ENCODE data around the gene VSIR. TPM values are rescaled to one million over a fixed set of nuclear protein-coding genes. Genes with fewer than 3 reads are reported as not detected.

VSIR gene
- total and polyA plus RNA-seq, 9 of the 15 experiments (the other 6 are each of a cell fraction or from before 2014, with no cell fraction given): 0.14 to 20.5 (median 9.3) TPM

DNA sequence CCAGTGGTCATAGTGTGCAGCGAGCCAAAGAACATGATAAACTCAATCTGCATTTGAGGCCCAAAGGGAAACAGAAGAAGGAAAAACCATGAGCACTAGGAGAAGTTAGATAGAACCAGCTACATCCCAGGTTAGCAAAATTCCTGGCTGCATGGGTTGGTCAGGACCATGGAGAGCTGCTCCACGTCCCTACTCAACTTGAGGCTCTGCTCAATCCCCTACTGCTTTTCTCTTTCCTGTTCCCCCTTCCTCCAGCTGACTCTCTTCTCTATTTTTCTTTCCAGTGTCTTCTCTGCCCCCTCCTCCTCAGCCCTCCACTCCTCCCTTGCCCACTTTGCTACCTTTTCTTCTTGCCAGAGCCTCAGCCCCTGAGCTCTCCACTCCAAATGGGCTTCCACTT, 21.9 kb upstream of the VSIR start (continued):
- TF ChIP-seq, protein P1, sequence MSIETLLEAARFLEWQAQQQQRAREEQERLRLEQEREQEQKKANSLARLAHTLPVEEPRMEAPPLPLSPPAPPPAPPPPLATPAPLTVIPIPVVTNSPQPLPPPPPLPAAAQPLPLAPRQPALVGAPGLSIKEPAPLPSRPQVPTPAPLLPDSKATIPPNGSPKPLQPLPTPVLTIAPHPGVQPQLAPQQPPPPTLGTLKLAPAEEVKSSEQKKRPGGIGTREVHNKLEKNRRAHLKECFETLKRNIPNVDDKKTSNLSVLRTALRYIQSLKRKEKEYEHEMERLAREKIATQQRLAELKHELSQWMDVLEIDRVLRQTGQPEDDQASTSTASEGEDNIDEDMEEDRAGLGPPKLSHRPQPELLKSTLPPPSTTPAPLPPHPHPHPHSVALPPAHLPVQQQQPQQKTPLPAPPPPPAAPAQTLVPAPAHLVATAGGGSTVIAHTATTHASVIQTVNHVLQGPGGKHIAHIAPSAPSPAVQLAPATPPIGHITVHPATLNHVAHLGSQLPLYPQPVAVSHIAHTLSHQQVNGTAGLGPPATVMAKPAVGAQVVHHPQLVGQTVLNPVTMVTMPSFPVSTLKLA (conservative IDR thresholded peaks at IDR 0.05): peak in 1 of 2 experiments; percentile 24; a peak in 1 of 4 replicates
- TF ChIP-seq NR2C2 (CRISPR knock-in tag; IDR thresholded peaks at IDR 0.05): 0 out of 2 replicates have a peak, but pooled peaks have one; percentile 46
- TF ChIP-seq NR2C2 (tag; IDR thresholded peaks at IDR 0.05): no peak
- TF ChIP-seq JUND (IDR thresholded peaks at IDR 0.05; ENCODE audit: borderline replicate concordance, low read depth, low read length): no peak
- peak; percentile 44; the same call in 1 of the 3 replicates for TF ChIP-seq JUND (tag; IDR thresholded peaks at IDR 0.05; ENCODE audit: borderline replicate concordance, low read depth, low read length)
- peak; percentile 89 for TF ChIP-seq ZNF766 (CRISPR knock-in tag; conservative IDR thresholded peaks at IDR 0.05)
- TF ChIP-seq MAZ (CRISPR knock-in tag; conservative IDR thresholded peaks at IDR 0.05 in 1 of 2, IDR thresholded peaks at IDR 0.05 in 1 of 2): peak in 1 of 2 experiments; percentile 71; a peak in 2 of 4 replicates
- TF ChIP-seq, protein P2, sequence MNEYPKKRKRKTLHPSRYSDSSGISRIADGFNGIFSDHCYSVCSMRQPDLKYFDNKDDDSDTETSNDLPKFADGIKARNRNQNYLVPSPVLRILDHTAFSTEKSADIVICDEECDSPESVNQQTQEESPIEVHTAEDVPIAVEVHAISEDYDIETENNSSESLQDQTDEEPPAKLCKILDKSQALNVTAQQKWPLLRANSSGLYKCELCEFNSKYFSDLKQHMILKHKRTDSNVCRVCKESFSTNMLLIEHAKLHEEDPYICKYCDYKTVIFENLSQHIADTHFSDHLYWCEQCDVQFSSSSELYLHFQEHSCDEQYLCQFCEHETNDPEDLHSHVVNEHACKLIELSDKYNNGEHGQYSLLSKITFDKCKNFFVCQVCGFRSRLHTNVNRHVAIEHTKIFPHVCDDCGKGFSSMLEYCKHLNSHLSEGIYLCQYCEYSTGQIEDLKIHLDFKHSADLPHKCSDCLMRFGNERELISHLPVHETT (CRISPR knock-in tag; conservative IDR thresholded peaks at IDR 0.05 in 1 of 2, IDR thresholded peaks at IDR 0.05 in 1 of 2): peak in 1 of 2 experiments; percentile 53; a peak in 1 of 4 replicates
- TF ChIP-seq, protein P3, sequence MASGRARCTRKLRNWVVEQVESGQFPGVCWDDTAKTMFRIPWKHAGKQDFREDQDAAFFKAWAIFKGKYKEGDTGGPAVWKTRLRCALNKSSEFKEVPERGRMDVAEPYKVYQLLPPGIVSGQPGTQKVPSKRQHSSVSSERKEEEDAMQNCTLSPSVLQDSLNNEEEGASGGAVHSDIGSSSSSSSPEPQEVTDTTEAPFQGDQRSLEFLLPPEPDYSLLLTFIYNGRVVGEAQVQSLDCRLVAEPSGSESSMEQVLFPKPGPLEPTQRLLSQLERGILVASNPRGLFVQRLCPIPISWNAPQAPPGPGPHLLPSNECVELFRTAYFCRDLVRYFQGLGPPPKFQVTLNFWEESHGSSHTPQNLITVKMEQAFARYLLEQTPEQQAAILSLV (tag; IDR thresholded peaks at IDR 0.05): peak; percentile 60
- TF ChIP-seq ZNF263 (CRISPR knock-in tag; IDR thresholded peaks at IDR 0.05; ENCODE audit: borderline replicate concordance): peak; percentile 66; the same call in 1 of the 2 replicates
- TF ChIP-seq, protein P4, sequence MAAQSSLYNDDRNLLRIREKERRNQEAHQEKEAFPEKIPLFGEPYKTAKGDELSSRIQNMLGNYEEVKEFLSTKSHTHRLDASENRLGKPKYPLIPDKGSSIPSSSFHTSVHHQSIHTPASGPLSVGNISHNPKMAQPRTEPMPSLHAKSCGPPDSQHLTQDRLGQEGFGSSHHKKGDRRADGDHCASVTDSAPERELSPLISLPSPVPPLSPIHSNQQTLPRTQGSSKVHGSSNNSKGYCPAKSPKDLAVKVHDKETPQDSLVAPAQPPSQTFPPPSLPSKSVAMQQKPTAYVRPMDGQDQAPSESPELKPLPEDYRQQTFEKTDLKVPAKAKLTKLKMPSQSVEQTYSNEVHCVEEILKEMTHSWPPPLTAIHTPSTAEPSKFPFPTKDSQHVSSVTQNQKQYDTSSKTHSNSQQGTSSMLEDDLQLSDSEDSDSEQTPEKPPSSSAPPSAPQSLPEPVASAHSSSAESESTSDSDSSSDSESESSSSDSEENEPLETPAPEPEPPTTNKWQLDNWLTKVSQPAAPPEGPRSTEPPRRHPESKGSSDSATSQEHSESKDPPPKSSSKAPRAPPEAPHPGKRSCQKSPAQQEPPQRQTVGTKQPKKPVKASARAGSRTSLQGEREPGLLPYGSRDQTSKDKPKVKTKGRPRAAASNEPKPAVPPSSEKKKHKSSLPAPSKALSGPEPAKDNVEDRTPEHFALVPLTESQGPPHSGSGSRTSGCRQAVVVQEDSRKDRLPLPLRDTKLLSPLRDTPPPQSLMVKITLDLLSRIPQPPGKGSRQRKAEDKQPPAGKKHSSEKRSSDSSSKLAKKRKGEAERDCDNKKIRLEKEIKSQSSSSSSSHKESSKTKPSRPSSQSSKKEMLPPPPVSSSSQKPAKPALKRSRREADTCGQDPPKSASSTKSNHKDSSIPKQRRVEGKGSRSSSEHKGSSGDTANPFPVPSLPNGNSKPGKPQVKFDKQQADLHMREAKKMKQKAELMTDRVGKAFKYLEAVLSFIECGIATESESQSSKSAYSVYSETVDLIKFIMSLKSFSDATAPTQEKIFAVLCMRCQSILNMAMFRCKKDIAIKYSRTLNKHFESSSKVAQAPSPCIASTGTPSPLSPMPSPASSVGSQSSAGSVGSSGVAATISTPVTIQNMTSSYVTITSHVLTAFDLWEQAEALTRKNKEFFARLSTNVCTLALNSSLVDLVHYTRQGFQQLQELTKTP (IDR thresholded peaks at IDR 0.05; ENCODE audit: low read depth in 1 of 2, partially characterized antibody in 2 of 2): peak in 1 of 2 experiments; percentile 96
- TF ChIP-seq SRSF7 (optimal IDR thresholded peaks at IDR 0.05; ENCODE audit: low read depth, low read length): no peak
- TF ChIP-seq NCOA1 (IDR thresholded peaks at IDR 0.05; ENCODE audit: low read depth): peak; percentile 66
- peak; percentile 82; the same call in 1 of the 2 replicates for TF ChIP-seq ZNF584 (CRISPR knock-in tag; IDR thresholded peaks at IDR 0.05; ENCODE audit: low read depth)
- no peak for TF ChIP-seq ZNF668 (CRISPR knock-in tag; IDR thresholded peaks at IDR 0.05)
- peak in 1 of 2 experiments; percentile 72; a peak in 1 of 3 replicates for TF ChIP-seq CBX3 (IDR thresholded peaks at IDR 0.05; ENCODE audit: borderline replicate concordance in 1 of 2, low read length in 2 of 2)
- peak in 1 of 2 experiments; percentile 70; a peak in 1 of 4 replicates for TF ChIP-seq RCOR1 (IDR thresholded peaks at IDR 0.05; ENCODE audit: borderline replicate concordance in 1 of 2, low read depth in 2 of 2, low read length in 2 of 2)
- peak; percentile 86; the same call in 1 of the 2 replicates for TF ChIP-seq PRMT5 (CRISPR knock-in tag; IDR thresholded peaks at IDR 0.05)
- TF ChIP-seq HDAC2 (IDR thresholded peaks at IDR 0.05): peak; percentile 83; the same call in 1 of the 2 replicates
